Fibroblast of skin of left quadriceps (primary cell): ENCODE results near the gene EVC.

Source experiments
- DNase-seq, 2 experiments: peaks; one replicate each; pipeline ENCODE4 v3.0.0-alpha.2; 2013; ENCODE audit warnings: low read depth in 2 of 2

EVC gene

GRCh38 chr4:5710961-5711478 lies at the start of gene EVC:
Gene EVC (plus strand): TSS chr4:5711201. CDS start chr4:5711381, 180 bp downstream.
- DNase-seq, result peak; percentile 63 to 68

GRCh38 chr4:5661237-5661636 lies 49.8 kb upstream of the EVC start:
- no peak for DNase-seq

GRCh38 chr4:5662555-5662954 lies 48.4 kb upstream of the EVC start:
- DNase-seq, result no peak

- no peak for DNase-seq
Measured at GRCh38 chr4:5664778-5665177, 46.2 kb upstream of the EVC start.

GRCh38 chr4:5666741-5667140 lies 44.3 kb upstream of the EVC start:
- DNase-seq, result no peak

- DNase-seq, result no peak
Measured at GRCh38 chr4:5676763-5677162, 34.2 kb upstream of the EVC start.

- no peak for DNase-seq
Measured at GRCh38 chr4:5678977-5679376, 32.0 kb upstream of the EVC start.

GRCh38 chr4:5683566-5683965 lies 27.4 kb upstream of the EVC start:
- no peak for DNase-seq

GRCh38 chr4:5685296-5685695 lies 25.7 kb upstream of the EVC start:
- no peak for DNase-seq

- DNase-seq, result no peak
Measured at GRCh38 chr4:5686338-5686737, 24.7 kb upstream of the EVC start.

- DNase-seq, result no peak
Measured at GRCh38 chr4:5689065-5689464, 21.9 kb upstream of the EVC start.

GRCh38 chr4:5691491-5692132 lies 19.4 kb upstream of the EVC start:
- DNase-seq, result no peak

- no peak for DNase-seq
Measured at GRCh38 chr4:5693871-5694270, 17.1 kb upstream of the EVC start.

GRCh38 chr4:5696341-5696740 lies 14.7 kb upstream of the EVC start:
- DNase-seq, result no peak

- DNase-seq, result no peak
Measured at GRCh38 chr4:5700459-5700858, 10.5 kb upstream of the EVC start.

- no peak for DNase-seq
Measured at GRCh38 chr4:5701971-5702370, 9.0 kb upstream of the EVC start.

- DNase-seq, result no peak
Measured at GRCh38 chr4:5703831-5704230, 7.2 kb upstream of the EVC start.

GRCh38 chr4:5704276-5704675 lies 6.7 kb upstream of the EVC start:
- DNase-seq, result no peak

- no peak for DNase-seq
Measured at GRCh38 chr4:5705647-5706320, 5.2 kb upstream of the EVC start.

GRCh38 chr4:5706486-5707290 lies 4.3 kb upstream of the EVC start:
- DNase-seq, result no peak

GRCh38 chr4:5707366-5707765 lies 3.6 kb upstream of the EVC start:
- no peak for DNase-seq

- no peak for DNase-seq
Measured at GRCh38 chr4:5707778-5708448, 3.1 kb upstream of the EVC start.
